OCI-LY1 (cell line): Measurements from ENCODE around the gene FHOD3.

ENCODE experiments used
- H2AFZ ChIP-seq: fragments of 200-600 bp; sonication (generic), shearing (Covaris generic); 2 replicates; pipeline ENCODE4 v1.6.0; 2014; ENCODE audit warnings: antibody characterized with exemption, mild to moderate bottlenecking, low read length
- H3F3A ChIP-seq: fragments of 200-600 bp; sonication (generic), shearing (Covaris generic); 2 replicates; pipeline ENCODE4 v1.6.0; 2014; ENCODE audit warnings: mild to moderate bottlenecking, antibody characterized with exemption, low read length, moderate library complexity; ENCODE audit not compliant: insufficient read depth
- H3K27ac ChIP-seq: fragments of 200-600 bp; sonication (generic); 2 replicates; pipeline ENCODE4 v1.5.1; 2014; ENCODE audit warnings: low read length, mixed run types, mild to moderate bottlenecking, low read depth; ENCODE audit not compliant: poor library complexity, severe bottlenecking
- H3K27me3 ChIP-seq: fragments of 200-600 bp; sonication (generic); 2 replicates; pipeline ENCODE4 v1.6.0; 2014; ENCODE audit warnings: antibody characterized with exemption, mild to moderate bottlenecking, low read length, moderate library complexity; ENCODE audit not compliant: insufficient read depth
- H3K36me3 ChIP-seq: fragments of 200-600 bp; sonication (generic); 2 replicates; pipeline ENCODE4 v1.6.1; 2014; ENCODE audit warnings: mild to moderate bottlenecking, antibody characterized with exemption, low read length, moderate library complexity, mixed read lengths; ENCODE audit not compliant: insufficient read depth
- H3K4me1 ChIP-seq: fragments of 200-600 bp; sonication (generic); 2 replicates; pipeline ENCODE4 v1.5.1; 2014; ENCODE audit warnings: mild to moderate bottlenecking, low read length, moderate library complexity; ENCODE audit not compliant: insufficient read depth, severe bottlenecking
- H3K4me2 ChIP-seq: fragments of 200-600 bp; sonication (generic), shearing (Covaris generic); 2 replicates; pipeline ENCODE4 v1.6.1; 2014; ENCODE audit warnings: low read length
- H3K4me3 ChIP-seq: fragments of 200-600 bp; sonication (generic); 2 replicates; pipeline ENCODE4 v1.5.1; 2014; ENCODE audit warnings: low read length, low read depth, mild to moderate bottlenecking, mixed read lengths; ENCODE audit not compliant: poor library complexity, severe bottlenecking
- H3K79me2 ChIP-seq: fragments of 200-600 bp; shearing (Covaris generic); 2 replicates; pipeline ENCODE4 v1.6.1; 2016; ENCODE audit warnings: mixed run types, low read length, mixed read lengths; ENCODE audit not compliant: insufficient read depth
- H3K9ac ChIP-seq: fragments of 200-600 bp; sonication (generic), shearing (Covaris generic); 2 replicates; pipeline ENCODE4 v1.6.1; 2014; ENCODE audit warnings: mild to moderate bottlenecking, low read length, mixed read lengths
- H3K9me2 ChIP-seq: fragments of 200-600 bp; sonication (generic), shearing (Covaris generic); 2 replicates; pipeline ENCODE4 v1.6.1; 2014; ENCODE audit warnings: low read depth, mild to moderate bottlenecking, low read length, mixed read lengths
- H3K9me3 ChIP-seq: fragments of 200-600 bp; shearing (Covaris generic); 2 replicates; pipeline ENCODE4 v1.6.1; 2014; ENCODE audit warnings: low read length, mixed read lengths
- H4K20me1 ChIP-seq: fragments of 200-600 bp; sonication (generic), shearing (Covaris generic); 2 replicates; pipeline ENCODE4 v1.6.0; 2016; ENCODE audit warnings: mild to moderate bottlenecking, low read length; ENCODE audit not compliant: insufficient read depth
- CTCF ChIP-seq: fragments of 200-600 bp; sonication (generic), shearing (Covaris generic); IDR thresholded peaks from 2 replicates; pipeline ENCODE4 v1.5.1; 2017; ENCODE audit warnings: mild to moderate bottlenecking, antibody characterized with exemption, low read length, moderate library complexity, mixed read lengths
- EZH2 ChIP-seq: fragments of 200-600 bp; sonication (generic), shearing (Covaris generic); IDR thresholded peaks from 2 replicates; pipeline ENCODE4 v1.8.0; 2017; ENCODE audit warnings: borderline replicate concordance, mixed run types, mild to moderate bottlenecking, antibody characterized with exemption, low read length, moderate library complexity, mixed read lengths

The FHOD3 gene

GRCh38 chr18:36561046-36561445, 263.5 kb downstream of the FHOD3 start:
- Histone ChIP-seq H3K9ac (no peak overlapping the region), H3K4me1 (no peaks in the 10 kb centered on the region), H3K36me3 (no peaks in the 10 kb centered on the region), H2AFZ (no peak overlapping the region), H3K4me3 (no peak overlapping the region), H3K9me2 (no peaks in the 10 kb centered on the region), H3K9me3 (no peaks in the 10 kb centered on the region), H3K27ac (no peak overlapping the region), H4K20me1 (no peaks in the 10 kb centered on the region), H3K79me2 (no peaks in the 10 kb centered on the region), H3K27me3 (no peaks in the 10 kb centered on the region), H3K4me2 (no peak overlapping the region), H3F3A (no peaks in the 10 kb centered on the region)
- TF ChIP-seq EZH2 (no peak), CTCF (no peak)

DNA sequence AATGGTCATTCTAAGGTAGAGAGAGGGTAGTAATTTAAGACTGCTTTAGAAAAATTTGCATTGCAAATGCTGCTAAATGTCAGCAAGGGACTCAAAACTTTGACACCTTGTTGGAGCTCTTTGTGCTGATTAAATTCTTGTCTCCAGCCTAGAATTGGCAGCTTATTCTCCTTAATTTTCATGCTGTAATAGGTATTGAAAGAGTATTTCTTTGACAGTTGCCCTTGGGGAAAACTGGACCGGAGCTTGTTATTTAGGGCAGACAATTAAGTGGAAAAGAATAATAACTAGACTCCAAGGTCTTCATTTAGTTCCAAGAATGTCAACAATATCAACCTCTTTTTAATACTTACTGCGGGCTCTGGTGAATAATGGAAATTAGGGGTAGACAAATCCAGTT, 267.3 kb downstream of the FHOD3 start:
- Histone ChIP-seq H3K27ac (no peak overlapping the region), H3K4me1 (no peaks in the 10 kb centered on the region), H3K9ac (no peak overlapping the region), H3K4me3 (no peak overlapping the region), H3K79me2 (no peaks in the 10 kb centered on the region), H3K4me2 (no peak overlapping the region), H3K36me3 (no peaks in the 10 kb centered on the region), H3K9me2 (no peaks in the 10 kb centered on the region), H3K27me3 (no peaks in the 10 kb centered on the region), H4K20me1 (no peaks in the 10 kb centered on the region), H2AFZ (no peak overlapping the region), H3K9me3 (no peaks in the 10 kb centered on the region), H3F3A (no peaks in the 10 kb centered on the region)
- no peak for TF ChIP-seq CTCF
- TF ChIP-seq EZH2: no peak

GRCh38 chr18:36567800-36568199, 270.3 kb downstream of the FHOD3 start:
- no peak overlapping the region for H3K4me2 ChIP-seq
- no peak overlapping the region for H3K4me3 ChIP-seq
- H3F3A ChIP-seq: no peaks in the 10 kb centered on the region
- H2AFZ ChIP-seq: no peak overlapping the region
- H3K9me3 ChIP-seq: no peaks in the 10 kb centered on the region
- H4K20me1 ChIP-seq: no peaks in the 10 kb centered on the region
- H3K27me3 ChIP-seq: no peaks in the 10 kb centered on the region
- H3K4me1 ChIP-seq: no peaks in the 10 kb centered on the region
- H3K9me2 ChIP-seq: no peaks in the 10 kb centered on the region
- H3K27ac ChIP-seq: no peak overlapping the region
- no peak overlapping the region for H3K9ac ChIP-seq
- no peaks in the 10 kb centered on the region for H3K36me3 ChIP-seq
- no peak for TF ChIP-seq EZH2
- no peak for TF ChIP-seq CTCF
- H3K79me2 ChIP-seq: no peaks in the 10 kb centered on the region
